Parathyroid adenoma (tissue), 2 donors: ENCODE measurements around the gene PPARA.

Source experiments
- H2AFZ ChIP-seq: fragments of 300-600 bp; sonication (generic); one replicate; pipeline ENCODE4 v1.7.0; 2017; ENCODE audit warnings: antibody characterized with exemption, mild to moderate bottlenecking
- H3K27ac ChIP-seq: fragments of 300-600 bp; sonication (generic); one replicate; pipeline ENCODE4 v1.7.0; 2017
- H3K27me3 ChIP-seq: fragments of 300-600 bp; sonication (generic); one replicate; pipeline ENCODE4 v1.7.0; 2017; ENCODE audit warnings: low read length; ENCODE audit not compliant: control insufficient read depth, insufficient read depth
- H3K36me3 ChIP-seq: fragments of 300-600 bp; sonication (generic); one replicate; pipeline ENCODE4 v1.7.0; 2017; ENCODE audit warnings: low read length; ENCODE audit not compliant: control insufficient read depth, insufficient read depth
- H3K4me1 ChIP-seq: fragments of 300-600 bp; sonication (generic); one replicate; pipeline ENCODE4 v1.7.0; 2017; ENCODE audit warnings: control low read depth
- H3K4me2 ChIP-seq: fragments of 300-600 bp; sonication (generic); one replicate; pipeline ENCODE4 v1.7.0; 2017; ENCODE audit warnings: low read length
- H3K4me3 ChIP-seq: fragments of 300-600 bp; sonication (generic); one replicate; pipeline ENCODE4 v1.7.0; 2017; ENCODE audit warnings: low read depth, low read length
- H3K79me2 ChIP-seq: fragments of 300-600 bp; sonication (generic); one replicate; pipeline ENCODE4 v1.7.0; 2017; ENCODE audit warnings: control low read depth
- H3K9ac ChIP-seq: fragments of 300-600 bp; sonication (generic); one replicate; pipeline ENCODE4 v1.7.0; 2017; ENCODE audit warnings: mild to moderate bottlenecking
- H3K9me3 ChIP-seq: fragments of 300-600 bp; sonication (generic); one replicate; pipeline ENCODE4 v1.7.0; 2017; ENCODE audit warnings: low read length; ENCODE audit not compliant: control insufficient read depth
- CTCF ChIP-seq: fragments of 300-600 bp; sonication (generic); IDR thresholded peaks from one replicate; pipeline ENCODE4 v1.7.0; 2017; ENCODE audit warnings: antibody characterized with exemption, mild to moderate bottlenecking
- donor health status: primary hyperparathyroidism.

The PPARA gene

GRCh38 chr22:46280999-46281623 lies 130.8 kb downstream of the PPARA start:
- H3K4me3 ChIP-seq, result no peak overlapping the region
- no peaks in the 10 kb centered on the region for H3K79me2 ChIP-seq
- no peak overlapping the region for H3K27ac ChIP-seq
- no peak overlapping the region for H2AFZ ChIP-seq
- no peaks in the 10 kb centered on the region for H3K27me3 ChIP-seq
- no peak overlapping the region for H3K9ac ChIP-seq
- no peak for TF ChIP-seq CTCF
- no peaks in the 10 kb centered on the region for H3K9me3 ChIP-seq
- no peak overlapping the region for H3K4me2 ChIP-seq
- H3K4me1 ChIP-seq, result no peaks in the 10 kb centered on the region
- no peaks in the 10 kb centered on the region for H3K36me3 ChIP-seq

- Histone ChIP-seq H2AFZ (no peak overlapping the region), H3K4me3 (no peak overlapping the region), H3K27me3 (no peaks in the 10 kb centered on the region), H3K4me2 (no peak overlapping the region), H3K36me3 (no peaks in the 10 kb centered on the region), H3K9me3 (no peaks in the 10 kb centered on the region), H3K27ac (no peak overlapping the region), H3K4me1 (no peaks in the 10 kb centered on the region), H3K79me2 (no peaks in the 10 kb centered on the region), H3K9ac (no peak overlapping the region)
- no peak for TF ChIP-seq CTCF
Measured at GRCh38 chr22:46281866-46282678, 131.7 kb downstream of the PPARA start.

GRCh38 chr22:46286006-46286405 lies 135.7 kb downstream of the PPARA start:
- Histone ChIP-seq H2AFZ (no peak overlapping the region), H3K79me2 (no peaks in the 10 kb centered on the region), H3K27me3 (no peaks in the 10 kb centered on the region), H3K9me3 (no peaks in the 10 kb centered on the region), H3K9ac (no peak overlapping the region), H3K4me3 (no peak overlapping the region), H3K36me3 (no peaks in the 10 kb centered on the region), H3K4me1 (no peaks in the 10 kb centered on the region), H3K27ac (no peak overlapping the region), H3K4me2 (no peak overlapping the region)
- TF ChIP-seq CTCF, result no peak

GRCh38 chr22:46286941-46287872 lies 136.9 kb downstream of the PPARA start:
- H3K36me3 ChIP-seq, result no peaks in the 10 kb centered on the region
- no peak overlapping the region for H3K4me3 ChIP-seq
- no peak overlapping the region for H3K4me2 ChIP-seq
- peak overlapping the region; percentile 11 for H3K27ac ChIP-seq
- H3K9ac ChIP-seq, result no peak overlapping the region
- no peak overlapping the region for H2AFZ ChIP-seq
- no peak for TF ChIP-seq CTCF
- no peaks in the 10 kb centered on the region for H3K9me3 ChIP-seq
- H3K79me2 ChIP-seq, result no peaks in the 10 kb centered on the region
- no peaks in the 10 kb centered on the region for H3K27me3 ChIP-seq
- no peaks in the 10 kb centered on the region for H3K4me1 ChIP-seq
